Mesodermal cell (in vitro differentiated cells): ENCODE measurements around the gene RXFP2. TPM values are rescaled to one million over a fixed set of nuclear protein-coding genes. Genes with fewer than 3 reads are reported as not detected.

ENCODE experiments used
- H3K27ac ChIP-seq: 2 replicates; pipeline ENCODE4 v1.7.0; 2013; ENCODE audit warnings: mild to moderate bottlenecking, low read depth, low read length, moderate library complexity; ENCODE audit not compliant: severe bottlenecking
- H3K36me3 ChIP-seq: 2 replicates; pipeline ENCODE4 v1.7.1; 2013; ENCODE audit warnings: mild to moderate bottlenecking, low read length, moderate library complexity; ENCODE audit not compliant: control insufficient read depth, insufficient read depth
- H3K4me1 ChIP-seq: one replicate; pipeline ENCODE4 v1.7.1; 2013; ENCODE audit warnings: mild to moderate bottlenecking, low read length; ENCODE audit not compliant: insufficient read depth, control insufficient read depth, poor library complexity, severe bottlenecking
- H3K4me3 ChIP-seq: 2 replicates; pipeline ENCODE4 v1.7.0; 2013; ENCODE audit warnings: low read length, control low read depth, mild to moderate bottlenecking; ENCODE audit not compliant: insufficient read depth, poor library complexity, severe bottlenecking; ENCODE audit errors: extremely low read depth
- H3K9me3 ChIP-seq: 2 replicates; pipeline ENCODE4 v1.7.1; 2013; ENCODE audit warnings: mild to moderate bottlenecking, low read length, moderate library complexity; ENCODE audit not compliant: control insufficient read depth
- WGBS, 2 experiments: methylation state at CpG; one replicate each; pipeline ENCODE4 v1.1.5; 2013; ENCODE audit warnings: missing lambda C conversion rate in 2 of 2; ENCODE audit not compliant: insufficient coverage in 2 of 2; 5-methylcytosine and 5-hydroxymethylcytosine counted together
- polyA plus RNA-seq, 2 experiments: library from polyadenylated mRNA; stranded (reverse); fragments of 50-300 nt; gene quantifications; one replicate each; pipeline ENCODE4 v1.2.3, GENCODE V29; 2013

RXFP2 gene
- polyA plus RNA-seq (2013, experiment 1 of 2), result not detected
- not detected for polyA plus RNA-seq (2013, experiment 2 of 2)

GRCh38 chr13:31739226-31739625, at the start of gene RXFP2:
TSS of gene RXFP2 (plus strand) at chr13:31739526. CDS start at chr13:31739613, 87 bp downstream.
- WGBS, 2 experiments, result no CpG with 5 or more reads among the region's 2 CpGs
- Histone ChIP-seq H3K9me3 (no peaks in the 10 kb centered on the region), H3K4me1 (no peaks in the 10 kb centered on the region), H3K36me3 (no peaks in the 10 kb centered on the region), H3K4me3 (no peak within 1 kb of the TSS), H3K27ac (no peak within 1 kb of the TSS)

- Histone ChIP-seq H3K27ac (no peak overlapping the region), H3K9me3 (no peaks in the 10 kb centered on the region), H3K4me1 (no peaks in the 10 kb centered on the region), H3K36me3 (no peaks in the 10 kb centered on the region), H3K4me3 (no peak overlapping the region)
- WGBS, 2 experiments, result no CpG with 5 or more reads among the region's 1 CpG
These were observed 42.0 kb upstream of the RXFP2 start for GRCh38 chr13:31697290-31697689.

GRCh38 chr13:31699650-31700049, 39.7 kb upstream of the RXFP2 start:
- WGBS, 2 experiments, result 25% methylated on average over 2 of the region's 3 CpGs; no CpG with 5 or more reads in 1 of the 2 experiments
- H3K36me3 ChIP-seq, result no peaks in the 10 kb centered on the region
- no peak overlapping the region for H3K27ac ChIP-seq
- no peaks in the 10 kb centered on the region for H3K9me3 ChIP-seq
- H3K4me3 ChIP-seq, result no peak overlapping the region
- no peaks in the 10 kb centered on the region for H3K4me1 ChIP-seq

- no peak overlapping the region for H3K4me3 ChIP-seq
- WGBS, 2 experiments, result 73 to 100% methylated on average over 2 to 3 of the region's 3 CpGs
- H3K4me1 ChIP-seq, result no peaks in the 10 kb centered on the region
- H3K36me3 ChIP-seq, result no peaks in the 10 kb centered on the region
- H3K27ac ChIP-seq, result no peak overlapping the region
- H3K9me3 ChIP-seq, result no peaks in the 10 kb centered on the region
These were observed 35.5 kb upstream of the RXFP2 start for GRCh38 chr13:31703780-31704179.

GRCh38 chr13:31706105-31706504, 33.2 kb upstream of the RXFP2 start:
- WGBS, 2 experiments, result no CpG with 5 or more reads among the region's 1 CpG

GRCh38 chr13:31717583-31717982, 21.7 kb upstream of the RXFP2 start:
- Histone ChIP-seq H3K4me3 (no peak overlapping the region), H3K9me3 (no peaks in the 10 kb centered on the region), H3K36me3 (no peaks in the 10 kb centered on the region), H3K4me1 (no peaks in the 10 kb centered on the region), H3K27ac (no peak overlapping the region)

More at GRCh38 chr13:31706105-31706504, 33.2 kb upstream of the RXFP2 start:
- Histone ChIP-seq H3K27ac (no peak overlapping the region), H3K9me3 (no peaks in the 10 kb centered on the region), H3K36me3 (no peaks in the 10 kb centered on the region), H3K4me3 (no peak overlapping the region), H3K4me1 (no peaks in the 10 kb centered on the region)

- Histone ChIP-seq H3K9me3 (no peaks in the 10 kb centered on the region), H3K4me1 (no peaks in the 10 kb centered on the region), H3K27ac (no peak overlapping the region), H3K4me3 (no peak overlapping the region), H3K36me3 (no peaks in the 10 kb centered on the region)
- 60 to 89% methylated on average over 1 to 2 of the region's 3 CpGs for WGBS, 2 experiments
These were observed 20.1 kb upstream of the RXFP2 start for GRCh38 chr13:31719214-31719613.

GRCh38 chr13:31722673-31723072, 16.7 kb upstream of the RXFP2 start:
- Histone ChIP-seq H3K9me3 (no peaks in the 10 kb centered on the region), H3K4me3 (no peak overlapping the region), H3K36me3 (no peaks in the 10 kb centered on the region), H3K27ac (no peak overlapping the region), H3K4me1 (no peaks in the 10 kb centered on the region)
- WGBS, 2 experiments, result 91 to 97% methylated on average over 3 to 4 of the region's 5 CpGs

GRCh38 chr13:31725841-31726240, 13.5 kb upstream of the RXFP2 start:
- Histone ChIP-seq H3K4me1 (no peaks in the 10 kb centered on the region), H3K27ac (no peak overlapping the region), H3K36me3 (no peaks in the 10 kb centered on the region), H3K4me3 (no peak overlapping the region), H3K9me3 (no peaks in the 10 kb centered on the region)
- WGBS, 2 experiments, result 88 to 95% methylated on average over 4 to 5 of the region's 5 CpGs

- H3K9me3 ChIP-seq, result no peaks in the 10 kb centered on the region
- H3K4me1 ChIP-seq, result no peaks in the 10 kb centered on the region
- H3K4me3 ChIP-seq, result no peak overlapping the region
- no peak overlapping the region for H3K27ac ChIP-seq
- no peaks in the 10 kb centered on the region for H3K36me3 ChIP-seq
- 93% methylated on average over 5 to 6 of the region's 6 CpGs for WGBS, 2 experiments
These were observed 7.4 kb upstream of the RXFP2 start for GRCh38 chr13:31731921-31732320.

- Histone ChIP-seq H3K4me1 (no peaks in the 10 kb centered on the region), H3K27ac (no peak overlapping the region), H3K9me3 (no peaks in the 10 kb centered on the region), H3K4me3 (no peak overlapping the region), H3K36me3 (no peaks in the 10 kb centered on the region)
- 60 to 90% methylated on average over 3 to 5 of the region's 5 CpGs for WGBS, 2 experiments
These were observed 6.3 kb upstream of the RXFP2 start for GRCh38 chr13:31733066-31733465.
